NCI-H2107 treated with DMSO at 0.1 percent for 48 hours (cell line): ENCODE measurements around the gene IGF1R.
A peak's percentile ranks its signal among the peaks of the same experiment; 100 is the strongest.
"Not testable (repeated sequence)": the region's sequence is repeated elsewhere in the genome, so short reads cannot be mapped to it uniquely, and the experiment has no call there.

Source experiments
- DNase-seq: peaks from one replicate; lab custom pipeline; 2025; ENCODE audit not compliant: unreplicated experiment; lab: John Stamatoyannopoulos, UW

The IGF1R gene

DNA sequence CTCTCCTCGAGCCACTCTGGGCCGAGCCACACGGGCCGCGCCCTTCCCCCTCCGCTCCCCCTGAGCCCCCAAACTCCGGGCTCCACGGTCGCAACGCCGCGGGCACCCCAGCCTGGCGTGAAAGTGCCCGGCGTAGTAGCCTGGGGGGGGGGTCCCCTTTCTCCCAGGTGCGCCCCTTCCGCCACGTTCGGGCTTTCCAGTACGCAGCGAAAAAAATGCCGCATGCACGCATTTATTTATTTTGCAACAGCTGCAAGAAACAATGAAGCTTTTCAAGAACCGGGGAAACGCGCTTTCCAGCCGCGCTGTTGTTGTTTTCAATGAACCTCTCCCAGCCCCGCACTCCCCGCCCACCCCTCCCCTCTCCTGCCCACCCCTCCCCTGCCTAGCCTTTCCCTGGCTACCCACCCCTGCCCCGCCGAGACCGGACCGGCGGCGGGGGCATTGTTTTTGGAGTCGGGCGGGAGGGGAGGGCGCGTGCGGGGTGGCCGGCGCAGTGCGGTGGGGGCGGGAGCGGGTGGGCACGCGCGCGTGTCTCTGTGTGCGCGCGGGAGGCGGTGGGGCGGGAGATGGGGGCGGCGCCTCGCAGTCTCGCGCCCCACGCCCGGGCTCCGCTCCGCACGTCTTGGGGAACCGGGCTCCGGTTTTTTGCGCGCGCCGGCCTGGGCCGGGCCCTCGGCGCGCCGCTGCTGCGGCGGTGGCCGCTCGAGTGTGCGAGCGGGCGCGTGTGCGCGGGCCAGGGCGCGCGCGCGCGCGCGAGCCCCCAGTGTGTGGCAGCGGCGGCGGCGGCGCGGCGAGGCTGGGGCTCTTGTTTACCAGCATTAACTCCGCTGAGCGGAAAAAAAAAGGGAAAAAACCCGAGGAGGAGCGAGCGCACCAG is at the start of gene IGF1R:
Gene IGF1R, plus strand, starts transcription at position 766 of the 880 bp plus-strand sequence. CDS start 1,043 bp downstream, outside the sequence.
- peak; percentile 26 for DNase-seq

- no peak for DNase-seq
These were observed 48.2 kb upstream of the IGF1R start for GRCh38 chr15:98599909-98600691.

- DNase-seq, result no peak
These were observed 43.4 kb upstream of the IGF1R start for GRCh38 chr15:98604983-98605382.

DNA sequence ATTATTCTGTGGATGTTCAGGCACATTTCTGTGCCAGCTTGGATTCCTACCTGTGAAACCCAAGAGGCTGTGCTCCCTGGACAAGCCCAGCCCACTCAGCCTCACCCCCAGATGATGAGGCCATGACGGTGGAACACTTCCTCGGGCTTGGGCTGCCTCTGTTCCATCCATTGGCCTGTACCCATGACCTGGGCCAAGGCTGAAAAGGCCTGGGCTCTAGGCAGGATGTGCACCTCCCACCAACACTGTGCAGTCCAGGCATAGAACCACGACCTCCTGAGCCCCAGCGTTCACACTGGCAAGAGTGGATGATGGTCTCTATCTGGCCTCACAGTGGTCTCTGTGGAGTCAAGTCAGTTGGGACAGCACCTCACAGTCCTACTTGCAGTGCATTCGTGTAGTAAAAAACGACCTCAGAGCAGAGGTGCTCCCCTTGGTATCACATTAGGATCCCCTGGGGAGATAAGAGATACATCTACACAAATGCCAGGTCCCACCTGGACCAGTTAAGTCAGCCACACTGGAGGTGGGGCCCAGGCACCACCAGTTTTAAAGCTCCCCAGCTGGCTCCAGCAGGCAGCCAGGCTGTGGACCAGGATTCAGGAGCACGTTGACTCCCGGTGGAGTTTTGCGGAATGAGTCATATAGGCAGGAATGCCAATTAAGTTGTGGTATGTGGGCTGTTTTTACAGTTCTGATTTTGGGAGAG is 39.0 kb upstream of the IGF1R start:
- no peak for DNase-seq

- no peak for DNase-seq
These were observed 37.3 kb upstream of the IGF1R start for GRCh38 chr15:98610991-98611390.

GRCh38 chr15:98611808-98612207 is 36.5 kb upstream of the IGF1R start:
- DNase-seq, result no peak

DNA sequence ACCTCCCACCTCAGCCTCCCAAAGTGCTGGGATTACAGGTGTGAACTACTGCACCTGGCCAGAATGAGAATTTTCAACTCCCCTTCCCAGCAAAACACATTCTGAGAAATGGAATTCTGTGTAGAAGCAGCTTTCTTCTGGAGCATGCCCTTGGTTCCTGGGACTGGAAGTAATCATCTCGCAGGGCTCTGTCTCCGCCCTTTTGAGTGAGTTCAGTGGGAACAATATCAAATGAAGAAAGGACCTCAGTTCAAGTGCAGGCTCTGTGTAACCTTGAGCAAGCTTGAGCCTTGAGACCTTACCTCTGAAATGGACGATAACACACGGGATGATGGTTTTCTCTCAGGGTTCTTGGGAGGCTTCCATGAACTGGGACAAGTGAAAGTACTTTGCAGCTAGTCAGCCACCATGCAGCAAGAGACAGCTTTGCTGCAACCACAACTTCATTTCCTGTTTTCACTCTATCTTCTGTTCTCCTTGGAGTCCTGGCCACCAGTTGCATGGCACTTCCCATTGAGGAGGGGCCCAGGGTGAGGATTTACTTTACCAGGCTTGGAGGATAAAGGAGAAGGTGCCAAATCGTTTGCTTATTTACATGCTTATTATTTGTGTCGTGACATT is 35.7 kb upstream of the IGF1R start:
- no peak for DNase-seq

- no peak for DNase-seq
These were observed 33.7 kb upstream of the IGF1R start for GRCh38 chr15:98614681-98615080.

DNA sequence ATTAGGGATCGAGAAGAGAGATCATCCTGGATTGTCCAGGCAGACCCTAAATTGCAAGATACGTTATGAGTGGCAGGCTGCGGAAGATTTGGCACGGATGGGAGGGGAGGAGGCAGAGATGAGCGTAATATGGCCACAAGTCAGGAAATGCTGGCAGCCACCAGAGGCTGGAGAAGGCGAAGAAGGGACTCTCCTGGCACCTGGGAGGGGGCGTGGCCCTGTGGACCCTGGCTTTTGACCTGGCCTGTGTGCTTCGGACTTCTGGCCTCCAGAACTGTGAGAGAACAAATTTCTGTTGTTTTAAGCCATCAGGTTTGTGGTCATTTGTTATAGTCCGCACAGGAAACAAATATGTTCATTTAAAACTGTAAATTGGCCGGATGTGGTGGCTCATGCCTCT is 31.9 kb upstream of the IGF1R start:
- no peak for DNase-seq

DNA sequence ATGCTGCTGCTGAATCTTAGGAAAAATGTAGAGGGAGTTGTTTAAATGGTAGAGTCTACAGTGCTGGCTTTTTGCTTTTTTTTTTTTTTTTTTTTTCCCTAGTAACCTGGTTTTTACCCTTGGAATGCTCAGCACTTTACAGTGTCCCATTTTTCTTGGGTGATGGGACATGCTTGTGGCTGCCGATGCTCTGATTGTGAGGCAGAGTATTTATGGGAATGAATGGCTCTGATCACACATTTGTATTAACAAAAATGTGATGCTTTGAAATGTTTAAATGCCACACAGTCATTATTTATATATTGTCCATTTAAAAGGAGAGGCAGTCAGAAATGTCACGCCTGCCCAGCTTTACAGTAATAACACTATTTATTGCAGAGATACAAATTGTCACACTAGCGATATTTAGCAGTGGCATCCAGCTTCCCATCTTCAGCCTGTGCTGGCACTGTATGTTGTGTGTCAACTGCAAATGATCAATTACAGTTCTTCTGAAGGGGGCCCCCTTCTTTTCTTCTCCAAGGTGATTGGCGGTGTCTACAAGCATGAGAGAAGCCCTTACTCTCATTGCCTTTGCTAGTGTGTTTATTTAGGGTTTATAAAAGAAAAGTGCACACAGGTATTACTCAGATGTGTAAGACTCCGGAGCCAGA is 30.9 kb upstream of the IGF1R start:
- DNase-seq, result no peak

DNA sequence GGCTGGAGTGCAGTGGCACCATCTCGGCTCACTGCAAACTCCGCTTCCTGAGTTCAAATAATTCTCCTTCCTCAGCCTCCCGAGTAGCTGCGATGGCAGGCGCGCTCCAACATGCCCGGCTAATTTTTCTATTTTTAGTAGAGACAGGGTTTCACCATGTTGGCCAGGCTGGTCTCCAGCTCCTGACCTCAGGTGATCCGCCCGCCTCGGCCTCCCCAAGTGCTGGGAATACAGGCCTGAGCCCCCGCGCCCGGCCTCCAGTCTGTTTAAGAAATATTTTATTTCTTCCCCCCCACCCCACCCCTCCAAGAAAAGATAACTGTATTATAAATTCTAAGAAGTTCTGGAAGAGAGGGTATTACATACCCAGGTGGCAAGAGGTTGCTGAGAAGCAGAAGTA is 29.8 kb upstream of the IGF1R start:
- not testable (repeated sequence) for DNase-seq

- DNase-seq, result no peak
These were observed 28.3 kb upstream of the IGF1R start for GRCh38 chr15:98620020-98620419.

DNA sequence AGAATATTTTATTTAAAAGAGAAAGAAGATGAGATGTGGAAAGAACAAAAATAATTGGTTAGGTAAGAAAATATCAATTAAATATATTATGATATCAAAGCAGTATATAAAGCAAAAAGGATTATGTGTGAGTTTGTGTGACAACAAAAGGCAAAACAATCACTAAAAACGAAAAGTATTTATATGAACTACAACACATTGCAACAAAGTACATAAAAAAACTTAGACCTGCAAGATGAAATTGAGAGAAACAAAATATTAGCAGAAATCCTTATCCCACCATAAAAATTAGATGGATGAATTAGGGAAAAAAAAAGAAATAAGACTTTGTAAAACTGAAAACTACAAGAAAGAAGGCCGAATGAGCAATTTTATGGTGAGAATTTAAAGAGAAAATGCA is 27.3 kb upstream of the IGF1R start:
- no peak for DNase-seq

- DNase-seq, result no peak
These were observed 22.7 kb upstream of the IGF1R start for GRCh38 chr15:98625614-98626013.

DNA sequence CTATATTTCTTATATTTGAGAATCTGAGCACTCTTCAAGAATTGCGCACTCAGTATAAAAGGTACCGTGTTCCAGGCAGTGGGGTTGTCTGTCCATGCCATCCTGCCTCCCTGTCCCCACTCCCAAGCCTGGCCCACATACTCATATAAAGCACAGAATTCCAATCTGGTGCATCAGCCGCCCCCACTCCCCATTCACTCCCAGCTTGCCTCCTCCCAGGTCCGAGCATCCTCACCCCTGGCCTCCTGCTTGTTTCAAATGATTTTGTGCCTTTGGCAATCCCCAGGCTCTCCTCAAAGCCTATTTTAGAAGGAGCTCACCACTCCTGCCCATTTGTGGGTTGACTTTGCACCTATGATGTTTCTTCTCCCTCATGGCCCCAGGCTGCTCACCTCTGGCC is 22.2 kb upstream of the IGF1R start:
- no peak for DNase-seq

DNA sequence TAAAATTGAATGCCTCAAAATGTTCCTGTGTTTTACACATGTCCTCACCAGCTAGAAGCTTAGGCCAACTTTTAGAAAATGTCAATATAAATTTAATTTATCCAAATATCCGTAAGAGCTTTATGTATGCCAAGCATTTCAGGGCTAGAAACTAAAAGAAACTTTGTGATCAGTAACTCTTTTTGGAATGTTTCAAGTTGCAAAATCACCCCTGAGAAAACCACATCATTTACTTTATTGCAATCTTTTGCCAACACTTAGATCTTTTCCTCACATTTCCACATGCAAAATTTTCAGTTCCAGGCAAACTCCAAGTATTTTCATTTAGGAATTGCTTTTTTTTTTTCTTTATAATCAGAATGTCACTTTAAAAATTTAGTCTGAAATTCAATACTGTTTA is 20.1 kb upstream of the IGF1R start:
- no peak for DNase-seq

DNA sequence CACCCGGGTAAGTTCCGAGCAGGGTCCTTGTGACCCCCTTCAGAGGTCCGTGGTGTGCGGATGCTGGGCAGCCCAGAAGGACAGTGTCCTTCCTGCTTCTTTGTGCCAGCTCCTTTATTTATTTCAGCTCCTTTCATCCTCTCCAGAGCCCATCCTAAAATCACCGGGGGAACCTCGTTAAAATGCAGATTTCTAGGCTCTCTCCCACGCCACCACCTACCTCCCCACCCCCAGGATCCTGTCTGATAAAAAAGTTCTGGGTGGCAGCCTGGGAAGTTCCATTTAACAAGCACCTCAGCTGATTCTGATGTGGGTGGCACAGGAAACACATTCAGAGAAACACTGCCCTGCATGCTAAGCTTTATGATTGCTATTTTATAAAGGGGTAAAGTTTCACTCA is 12.5 kb upstream of the IGF1R start:
- no peak for DNase-seq

- DNase-seq, result no peak
These were observed 5.2 kb upstream of the IGF1R start for GRCh38 chr15:98643115-98643514.

DNA sequence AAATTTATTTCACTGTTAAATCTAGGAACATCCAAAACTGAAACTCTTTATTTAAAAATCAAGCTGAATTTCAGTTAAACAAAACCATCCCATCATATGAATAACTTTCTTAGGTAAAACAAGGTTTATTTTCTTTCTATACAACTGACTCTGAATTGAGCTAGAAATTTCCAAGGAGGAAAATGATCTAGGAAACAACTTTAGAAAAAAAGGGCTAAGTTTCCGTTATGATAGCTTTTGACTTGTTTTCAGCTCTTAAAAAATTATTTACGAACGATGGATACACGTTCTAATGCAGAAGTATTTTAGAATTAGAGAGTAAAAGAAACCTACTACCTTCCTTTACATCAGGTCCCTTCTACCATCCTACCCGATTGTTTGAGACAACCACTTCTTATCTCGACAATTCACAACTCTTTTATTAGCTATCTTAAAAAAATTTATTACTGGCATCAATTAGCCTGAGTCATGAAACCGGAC is 1.8 kb upstream of the IGF1R start:
- DNase-seq, result no peak

DNA sequence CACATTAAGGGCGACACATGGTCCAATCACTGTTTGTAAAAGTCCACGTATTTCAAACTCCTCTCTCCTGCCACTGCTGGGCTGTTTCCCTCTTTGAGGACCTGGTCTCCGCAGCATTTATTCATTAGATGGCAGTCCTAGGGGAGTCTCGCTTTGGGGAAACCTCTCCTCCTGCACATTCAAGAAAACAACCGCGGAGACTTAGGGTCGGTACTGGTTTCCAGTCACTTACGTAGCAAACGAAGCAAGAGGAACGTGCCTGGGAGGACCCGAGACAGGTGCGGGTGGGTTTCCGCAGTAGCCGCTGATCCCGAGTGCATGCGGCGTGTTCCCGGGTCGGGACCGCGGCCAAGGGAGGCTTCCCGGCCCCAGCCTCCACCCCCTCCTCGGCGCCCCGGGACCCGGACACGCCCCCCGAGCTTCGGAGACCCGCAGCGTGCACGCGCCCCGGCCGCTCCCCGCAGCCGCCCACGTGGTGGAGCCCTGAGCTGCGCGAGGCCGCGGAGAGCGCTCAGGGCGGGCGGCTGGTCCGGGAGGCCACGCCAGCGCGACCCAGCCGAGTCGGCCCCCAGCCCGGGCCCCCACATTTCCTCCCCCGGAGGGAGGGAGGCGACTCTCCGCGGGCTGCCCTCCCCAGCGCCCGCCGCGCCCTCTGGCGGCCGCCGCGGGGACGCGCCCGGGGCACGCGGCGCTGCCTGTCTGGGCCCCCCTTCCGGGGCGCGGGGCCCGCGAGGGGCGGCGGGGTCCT is 1.1 kb upstream of the IGF1R start:
- DNase-seq, result no peak
